ENCODE data around the gene TLE5. TPM values are rescaled to one million over a fixed set of nuclear protein-coding genes. Genes with fewer than 3 reads are reported as not detected.
A peak's percentile ranks its signal among the peaks of the same experiment; 100 is the strongest.

The TLE5 gene
- total RNA-seq, 1 donor from 2014 or later: 258 TPM

GRCh38 chr19:3083964-3084363 lies 21.7 kb upstream of the TLE5 start:
- no peaks in the 10 kb centered on the region for H3K4me1 Mint-ChIP-seq (ENCODE audit: low read depth, unreplicated experiment)
- no peak for DNase-seq
- H3K9me3 Mint-ChIP-seq (ENCODE audit: unreplicated experiment): no peaks in the 10 kb centered on the region
- no peak overlapping the region for H3K4me3 Mint-ChIP-seq (ENCODE audit: unreplicated experiment)
- H3K27me3 Mint-ChIP-seq (ENCODE audit: unreplicated experiment): peaks cover 1% of the 10 kb centered on the region
- no peak overlapping the region for H3K27ac Mint-ChIP-seq (ENCODE audit: unreplicated experiment)
- no peaks in the 10 kb centered on the region for H3K36me3 Mint-ChIP-seq (ENCODE audit: unreplicated experiment)
- TF ChIP-seq, protein P1, sequence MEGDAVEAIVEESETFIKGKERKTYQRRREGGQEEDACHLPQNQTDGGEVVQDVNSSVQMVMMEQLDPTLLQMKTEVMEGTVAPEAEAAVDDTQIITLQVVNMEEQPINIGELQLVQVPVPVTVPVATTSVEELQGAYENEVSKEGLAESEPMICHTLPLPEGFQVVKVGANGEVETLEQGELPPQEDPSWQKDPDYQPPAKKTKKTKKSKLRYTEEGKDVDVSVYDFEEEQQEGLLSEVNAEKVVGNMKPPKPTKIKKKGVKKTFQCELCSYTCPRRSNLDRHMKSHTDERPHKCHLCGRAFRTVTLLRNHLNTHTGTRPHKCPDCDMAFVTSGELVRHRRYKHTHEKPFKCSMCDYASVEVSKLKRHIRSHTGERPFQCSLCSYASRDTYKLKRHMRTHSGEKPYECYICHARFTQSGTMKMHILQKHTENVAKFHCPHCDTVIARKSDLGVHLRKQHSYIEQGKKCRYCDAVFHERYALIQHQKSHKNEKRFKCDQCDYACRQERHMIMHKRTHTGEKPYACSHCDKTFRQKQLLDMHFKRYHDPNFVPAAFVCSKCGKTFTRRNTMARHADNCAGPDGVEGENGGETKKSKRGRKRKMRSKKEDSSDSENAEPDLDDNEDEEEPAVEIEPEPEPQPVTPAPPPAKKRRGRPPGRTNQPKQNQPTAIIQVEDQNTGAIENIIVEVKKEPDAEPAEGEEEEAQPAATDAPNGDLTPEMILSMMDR (IDR thresholded peaks at IDR 0.05; ENCODE audit: partially characterized antibody, unreplicated experiment): no peak

- H3K27ac Mint-ChIP-seq (ENCODE audit: unreplicated experiment): no peak overlapping the region
- peaks cover 1% of the 10 kb centered on the region for H3K27me3 Mint-ChIP-seq (ENCODE audit: unreplicated experiment)
Observed at GRCh38 chr19:3082331-3082730, 20.0 kb upstream of the TLE5 start.

GRCh38 chr19:3080286-3080685 lies 18.0 kb upstream of the TLE5 start:
- Mint-ChIP-seq H3K4me1 (ENCODE audit: low read depth, unreplicated experiment) (no peaks in the 10 kb centered on the region), H3K27ac (ENCODE audit: unreplicated experiment) (no peak overlapping the region), H3K36me3 (ENCODE audit: unreplicated experiment) (no peaks in the 10 kb centered on the region), H3K4me3 (ENCODE audit: unreplicated experiment) (no peak overlapping the region), H3K27me3 (ENCODE audit: unreplicated experiment) (peaks cover 6% of the 10 kb centered on the region), H3K9me3 (ENCODE audit: unreplicated experiment) (no peaks in the 10 kb centered on the region)
- TF ChIP-seq, protein P1 (IDR thresholded peaks at IDR 0.05; ENCODE audit: partially characterized antibody, unreplicated experiment): no peak
- no peak for DNase-seq

More at GRCh38 chr19:3082331-3082730, 20.0 kb upstream of the TLE5 start:
- TF ChIP-seq, protein P1 (IDR thresholded peaks at IDR 0.05; ENCODE audit: partially characterized antibody, unreplicated experiment): no peak
- DNase-seq: no peak
- Mint-ChIP-seq H3K4me3 (ENCODE audit: unreplicated experiment) (no peak overlapping the region), H3K36me3 (ENCODE audit: unreplicated experiment) (no peaks in the 10 kb centered on the region), H3K9me3 (ENCODE audit: unreplicated experiment) (no peaks in the 10 kb centered on the region), H3K4me1 (ENCODE audit: low read depth, unreplicated experiment) (no peaks in the 10 kb centered on the region)

GRCh38 chr19:3079578-3079977 lies 17.3 kb upstream of the TLE5 start:
- Mint-ChIP-seq H3K36me3 (ENCODE audit: unreplicated experiment) (no peaks in the 10 kb centered on the region), H3K9me3 (ENCODE audit: unreplicated experiment) (no peaks in the 10 kb centered on the region), H3K27me3 (ENCODE audit: unreplicated experiment) (peaks cover 6% of the 10 kb centered on the region), H3K4me3 (ENCODE audit: unreplicated experiment) (no peak overlapping the region), H3K4me1 (ENCODE audit: low read depth, unreplicated experiment) (no peaks in the 10 kb centered on the region), H3K27ac (ENCODE audit: unreplicated experiment) (no peak overlapping the region)
- TF ChIP-seq, protein P1 (IDR thresholded peaks at IDR 0.05; ENCODE audit: partially characterized antibody, unreplicated experiment): no peak
- no peak for DNase-seq

DNA sequence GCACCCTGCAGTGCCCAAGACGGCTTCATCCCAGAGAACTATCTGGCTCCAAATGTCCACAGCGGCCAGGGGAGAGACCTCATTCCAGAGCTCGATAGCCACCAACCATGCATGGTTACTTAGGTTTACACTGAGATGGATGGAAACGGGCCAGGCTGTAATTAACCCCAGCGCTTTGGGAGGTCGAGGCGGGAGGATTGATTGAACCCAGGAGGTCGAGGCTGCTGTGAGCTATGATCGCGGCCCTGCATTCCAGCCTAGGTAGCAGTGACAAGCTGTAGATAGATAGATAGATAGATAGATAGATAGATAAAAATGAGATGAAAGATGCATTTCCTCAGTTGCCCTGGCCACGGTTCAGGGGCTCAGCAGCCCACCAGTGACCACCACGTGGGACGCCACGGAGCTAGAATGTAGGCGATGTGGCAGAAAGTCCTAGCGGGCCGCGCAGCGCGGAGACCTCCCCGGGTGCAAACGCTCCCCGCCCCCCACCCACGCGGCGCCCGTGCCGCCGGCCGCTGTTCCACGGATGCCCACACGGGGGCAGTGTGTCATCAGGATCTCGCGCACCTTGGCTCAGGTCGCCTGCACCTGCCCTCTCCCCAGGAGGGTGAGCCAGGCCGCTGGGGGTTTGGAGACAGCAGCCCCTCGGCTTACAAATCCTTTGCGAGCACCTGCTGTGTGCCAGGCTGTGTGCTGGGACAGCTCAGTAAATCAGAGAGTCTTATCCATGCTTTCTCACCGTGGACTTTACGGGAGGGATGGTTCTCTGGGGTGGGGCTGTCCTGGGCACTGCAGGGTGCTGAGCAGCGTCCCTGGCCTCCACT lies 13.5 kb upstream of the TLE5 start:
- Mint-ChIP-seq H3K27me3 (ENCODE audit: unreplicated experiment) (peaks cover 7% of the 10 kb centered on the region), H3K4me3 (ENCODE audit: unreplicated experiment) (no peak overlapping the region), H3K4me1 (ENCODE audit: low read depth, unreplicated experiment) (peaks cover 4% of the 10 kb centered on the region), H3K27ac (ENCODE audit: unreplicated experiment) (no peak overlapping the region), H3K36me3 (ENCODE audit: unreplicated experiment) (no peaks in the 10 kb centered on the region), H3K9me3 (ENCODE audit: unreplicated experiment) (peaks cover 2% of the 10 kb centered on the region)
- TF ChIP-seq, protein P1 (IDR thresholded peaks at IDR 0.05; ENCODE audit: partially characterized antibody, unreplicated experiment): peak; percentile 91
- peak; percentile 71 for DNase-seq

Data from glutamatergic neuron (in vitro differentiated cells).